OCI-LY7 (cell line): ENCODE data around the gene ID3. TPM values are rescaled to one million over a fixed set of nuclear protein-coding genes. Genes with fewer than 3 reads are reported as not detected.

Source experiments
- BruUV-seq: library from RNA; stranded (reverse); fragments of 400-500 nt; replicated peaks from 2 replicates; lab custom pipeline; 2021; lab: Mats Ljungman, UMichigan
- CTCF ChIA-PET: fragments of 300-600 bp; sonication (Branson Sonifier 250); formaldehyde crosslinking; loops from one replicate; lab custom pipeline; 2022; ENCODE audit warnings: antibody characterized with exemption; ENCODE audit not compliant: unreplicated experiment; lab: Charles Lee
- POLR2A ChIA-PET: fragments of 300-600 bp; sonication (Branson Sonifier 250); formaldehyde crosslinking; loops from one replicate; lab custom pipeline; 2022; ENCODE audit warnings: antibody characterized with exemption; lab: Charles Lee
- DNase-seq: peaks from one replicate; pipeline ENCODE4 v3.0.0-alpha.2; 2015; ENCODE audit warnings: low spot score
- H2AFZ ChIP-seq: fragments of 200-600 bp; sonication (generic), shearing (Covaris generic); 2 replicates; pipeline ENCODE4 v1.6.1; 2014; ENCODE audit warnings: mild to moderate bottlenecking, antibody characterized with exemption, low read length, moderate library complexity
- H3K27ac ChIP-seq: fragments of 200-600 bp; sonication (generic); 2 replicates; pipeline ENCODE4 v1.5.1; 2014; ENCODE audit warnings: mixed run types, low read depth, mild to moderate bottlenecking, moderate library complexity, low read length, inconsistent platforms; ENCODE audit not compliant: poor library complexity, severe bottlenecking
- H3K36me3 ChIP-seq: fragments of 200-600 bp; sonication (generic); 2 replicates; pipeline ENCODE4 v1.6.1; 2014; ENCODE audit warnings: mild to moderate bottlenecking, antibody characterized with exemption, low read length, moderate library complexity, mixed read lengths; ENCODE audit not compliant: insufficient read depth
- H3K4me1 ChIP-seq: fragments of 200-600 bp; sonication (generic); 2 replicates; pipeline ENCODE4 v1.5.1; 2014; ENCODE audit warnings: mild to moderate bottlenecking, low read length; ENCODE audit not compliant: insufficient read depth, poor library complexity, severe bottlenecking
- H3K4me2 ChIP-seq: fragments of 200-600 bp; sonication (generic); 2 replicates; pipeline ENCODE4 v1.6.1; 2014; ENCODE audit warnings: mild to moderate bottlenecking, low read length
- H3K4me3 ChIP-seq: fragments of 200-600 bp; sonication (generic); 2 replicates; pipeline ENCODE4 v1.5.1; 2014; ENCODE audit warnings: mild to moderate bottlenecking, low read depth, low read length; ENCODE audit not compliant: poor library complexity, severe bottlenecking
- H3K79me2 ChIP-seq: fragments of 200-600 bp; sonication (generic); 2 replicates; pipeline ENCODE4 v1.6.1; 2016; ENCODE audit warnings: low read depth, mild to moderate bottlenecking, low read length, moderate library complexity, mixed read lengths; ENCODE audit not compliant: insufficient read depth
- H3K9me2 ChIP-seq: fragments of 200-600 bp; sonication (generic); 2 replicates; pipeline ENCODE4 v1.6.1; 2016; ENCODE audit warnings: mild to moderate bottlenecking, low read length, mixed read lengths; ENCODE audit not compliant: insufficient read depth
- H3K9me3 ChIP-seq: fragments of 200-600 bp; sonication (generic); 2 replicates; pipeline ENCODE4 v1.6.1; 2014; ENCODE audit warnings: mild to moderate bottlenecking, mixed run types, low read length, mixed read lengths
- H4K20me1 ChIP-seq: fragments of 200-600 bp; sonication (generic); 2 replicates; pipeline ENCODE4 v1.6.1; 2014; ENCODE audit warnings: mild to moderate bottlenecking, antibody characterized with exemption, low read length, moderate library complexity, mixed read lengths; ENCODE audit not compliant: insufficient read depth
- EZH2phosphoT487 ChIP-seq: fragments of 200-600 bp; sonication (generic); IDR thresholded peaks from 2 replicates; pipeline ENCODE4 v1.6.1; 2018; ENCODE audit warnings: low read depth, borderline replicate concordance, mild to moderate bottlenecking, mixed run types, antibody characterized with exemption, low read length, moderate library complexity, mixed read lengths
- intact Hi-C: fragments of 100-400 bp; cut with micrococcal nuclease; formaldehyde crosslinking; loops from one replicate; pipeline ENCODE4 v1.10.0; 2022; ENCODE audit not compliant: unreplicated experiment
- total RNA-seq, 2 experiments: library from RNA; depleted of rRNA in 1 of 2; stranded (reverse); fragments of >200 nt in 1 of 2; shearing (Covaris generic) in 1 of 2; gene quantifications; 2 replicates each; pipeline ENCODE4 v1.2.3, GENCODE V29; 2014 to 2022
- TF ChIP-seq, protein P1 (sequence below): fragments of 200-600 bp; sonication (generic); conservative IDR thresholded peaks from 2 replicates; pipeline ENCODE4 v1.5.1; 2014; ENCODE audit warnings: mild to moderate bottlenecking, antibody characterized with exemption, low read length, moderate library complexity, mixed read lengths

ID3 gene
- total RNA-seq, 2 experiments from 2014 or later: 629 to 1,658 TPM

DNA sequence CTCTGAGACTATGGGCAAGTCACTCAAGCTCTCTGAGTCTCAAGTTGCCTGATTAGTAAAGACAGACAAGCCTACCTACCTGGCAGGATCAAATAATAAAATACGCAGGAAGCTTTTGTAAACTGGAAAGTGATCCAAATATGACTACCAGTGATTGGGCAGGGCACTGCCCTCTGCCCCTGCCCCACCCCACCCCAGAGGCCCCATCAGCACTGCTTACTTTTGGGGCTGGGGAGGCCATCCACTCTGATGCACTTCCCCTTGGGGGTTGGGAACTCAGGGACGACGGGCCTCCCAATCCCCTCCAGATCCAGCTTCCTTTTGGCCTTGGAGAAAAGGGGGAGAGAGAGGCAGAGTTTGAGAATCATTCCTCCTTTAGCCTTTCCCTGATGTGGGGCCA lies 35.1 kb downstream of the ID3 start:
- Histone ChIP-seq H3K27ac (peak overlapping the region; percentile 98), H3K4me1 (peaks cover 61% of the 10 kb centered on the region), H3K4me2 (peak overlapping the region; percentile 90), H3K4me3 (peak overlapping the region; percentile 84), H3K36me3 (peaks cover 98% of the 10 kb centered on the region), H2AFZ (no peak overlapping the region), H4K20me1 (peaks cover 22% of the 10 kb centered on the region), H3K9me2 (no peaks in the 10 kb centered on the region), H3K9me3 (no peaks in the 10 kb centered on the region), H3K79me2 (peaks cover 96% of the 10 kb centered on the region)
- DNase-seq: no peak
- no TSS peak for BruUV-seq
- CTCF ChIA-PET: interaction anchor here (0.9 to 2.0 kb wide), 2 partner anchors 8 to 15 kb away, joined by 3 to 7 read pairs; no protein-coding TSS in a partner anchor
- TF ChIP-seq EZH2phosphoT487: no peak
- TF ChIP-seq, protein P1, sequence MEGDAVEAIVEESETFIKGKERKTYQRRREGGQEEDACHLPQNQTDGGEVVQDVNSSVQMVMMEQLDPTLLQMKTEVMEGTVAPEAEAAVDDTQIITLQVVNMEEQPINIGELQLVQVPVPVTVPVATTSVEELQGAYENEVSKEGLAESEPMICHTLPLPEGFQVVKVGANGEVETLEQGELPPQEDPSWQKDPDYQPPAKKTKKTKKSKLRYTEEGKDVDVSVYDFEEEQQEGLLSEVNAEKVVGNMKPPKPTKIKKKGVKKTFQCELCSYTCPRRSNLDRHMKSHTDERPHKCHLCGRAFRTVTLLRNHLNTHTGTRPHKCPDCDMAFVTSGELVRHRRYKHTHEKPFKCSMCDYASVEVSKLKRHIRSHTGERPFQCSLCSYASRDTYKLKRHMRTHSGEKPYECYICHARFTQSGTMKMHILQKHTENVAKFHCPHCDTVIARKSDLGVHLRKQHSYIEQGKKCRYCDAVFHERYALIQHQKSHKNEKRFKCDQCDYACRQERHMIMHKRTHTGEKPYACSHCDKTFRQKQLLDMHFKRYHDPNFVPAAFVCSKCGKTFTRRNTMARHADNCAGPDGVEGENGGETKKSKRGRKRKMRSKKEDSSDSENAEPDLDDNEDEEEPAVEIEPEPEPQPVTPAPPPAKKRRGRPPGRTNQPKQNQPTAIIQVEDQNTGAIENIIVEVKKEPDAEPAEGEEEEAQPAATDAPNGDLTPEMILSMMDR: no peak
- POLR2A ChIA-PET: interaction anchor here (0.6 to 3.2 kb wide), 9 partner anchors 10 to 109 kb away, joined by 3 to 18 read pairs (median 5); no protein-coding TSS in a partner anchor
- intact Hi-C loops: loop anchor here (2.0 to 10.0 kb wide), 2 partner anchors 39 to 1001 kb away; partner anchors contain the start of gene ASAP3

DNA sequence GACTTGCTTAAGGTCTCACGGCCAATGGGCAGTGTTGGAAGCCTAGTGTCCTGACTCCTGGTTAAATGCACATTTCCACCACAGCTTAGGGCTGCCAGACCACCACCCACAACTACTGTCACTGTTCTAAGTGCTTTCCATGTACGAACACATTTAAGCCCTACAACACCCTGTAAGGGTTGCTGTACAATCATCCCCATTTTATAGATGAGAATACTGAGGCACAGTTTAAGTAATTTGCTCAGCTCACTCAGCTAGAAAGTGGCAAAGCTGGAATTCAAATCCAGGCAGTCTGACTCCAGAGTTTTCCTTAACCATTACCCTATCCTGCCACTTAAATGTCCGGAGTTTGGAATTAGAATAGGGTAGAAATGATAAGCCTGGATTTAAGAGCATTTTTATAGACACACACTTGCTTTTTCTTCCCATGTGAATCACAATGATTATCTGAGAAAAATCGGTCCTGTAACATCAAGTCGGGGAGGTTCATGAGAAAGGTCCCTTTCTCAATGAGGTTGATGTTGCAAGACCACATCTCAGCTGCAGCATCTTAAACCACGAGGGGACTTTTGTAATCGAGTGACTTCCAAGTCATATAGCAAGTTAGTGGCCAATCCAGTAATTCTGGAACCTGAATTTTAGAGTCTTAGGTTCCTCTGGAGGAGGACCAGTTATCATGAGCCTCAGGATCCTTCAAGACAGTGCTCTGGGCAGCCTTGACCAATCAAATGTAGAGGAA lies 36.9 kb downstream of the ID3 start:
- H3K9me3 ChIP-seq: no peaks in the 10 kb centered on the region
- POLR2A ChIA-PET: interaction anchor here (0.6 kb wide), 1 partner anchor 260 kb away, joined by 3 read pairs; no protein-coding TSS in a partner anchor
- H3K4me3 ChIP-seq: no peak overlapping the region
- H4K20me1 ChIP-seq: peaks cover 29% of the 10 kb centered on the region
- CTCF ChIA-PET: no interaction called here
- H3K4me2 ChIP-seq: no peak overlapping the region
- DNase-seq: no peak
- H3K36me3 ChIP-seq: peaks cover 97% of the 10 kb centered on the region
- no peak overlapping the region for H2AFZ ChIP-seq
- intact Hi-C loops: loop anchor here (10.0 kb wide), 1 partner anchor 1002 kb away; no protein-coding TSS in a partner anchor
- TF ChIP-seq EZH2phosphoT487: no peak
- TF ChIP-seq, protein P1: no peak
- H3K79me2 ChIP-seq: peaks cover 85% of the 10 kb centered on the region
- no peaks in the 10 kb centered on the region for H3K9me2 ChIP-seq
- peak overlapping the region; percentile 98 for H3K27ac ChIP-seq
- BruUV-seq: no TSS peak
- H3K4me1 ChIP-seq: peaks cover 51% of the 10 kb centered on the region

DNA sequence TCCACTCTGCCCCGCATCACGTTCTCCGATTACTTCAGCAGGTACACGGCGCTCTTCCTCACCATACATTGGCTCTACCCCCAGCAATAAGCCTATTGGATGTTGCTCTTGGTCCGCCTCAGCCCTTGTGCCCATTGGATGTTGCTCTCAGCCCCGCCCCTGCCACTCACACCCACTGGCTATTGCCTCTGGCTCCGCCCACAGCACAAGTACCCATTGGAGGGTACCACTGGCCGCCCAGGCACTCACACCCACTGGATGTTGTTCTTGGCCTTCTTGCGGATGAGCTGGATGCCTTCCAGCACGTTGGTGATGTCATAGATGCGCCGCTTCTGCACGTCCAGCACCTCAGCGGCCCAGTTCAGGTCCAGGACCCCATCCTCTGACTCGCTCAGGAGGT lies 37.7 kb downstream of the ID3 start:
- Histone ChIP-seq H4K20me1 (peaks cover 36% of the 10 kb centered on the region), H3K4me1 (peaks cover 43% of the 10 kb centered on the region), H3K9me2 (no peaks in the 10 kb centered on the region), H2AFZ (no peak overlapping the region), H3K4me3 (no peak overlapping the region), H3K27ac (no peak overlapping the region), H3K4me2 (no peak overlapping the region), H3K79me2 (peaks cover 83% of the 10 kb centered on the region), H3K36me3 (peaks cover 97% of the 10 kb centered on the region), H3K9me3 (no peaks in the 10 kb centered on the region)
- BruUV-seq: no TSS peak
- peak; percentile 46 for DNase-seq
- ChIA-PET CTCF (no interaction called here), POLR2A (no interaction called here)
- TF ChIP-seq, protein P1: no peak
- TF ChIP-seq EZH2phosphoT487: no peak
- intact Hi-C loops: loop anchor here (10.0 kb wide), 1 partner anchor 1003 kb away; no protein-coding TSS in a partner anchor
